HG03520 (cell line): Measurements from ENCODE around the gene ATE1.
"Not testable (repeated sequence)": the region's sequence is repeated elsewhere in the genome, so short reads cannot be mapped to it uniquely, and the experiment has no call there.

Experiments
- ATAC-seq: cut with Tn5 transposase; IDR thresholded peaks from one replicate; pipeline ENCODE4 v1.9.1; 2021; ENCODE audit warnings: mild to moderate bottlenecking, moderate library complexity; ENCODE audit not compliant: unreplicated experiment

The ATE1 gene

GRCh38 chr10:121833387-121833786, 94.4 kb downstream of the ATE1 start:
- ATAC-seq, result no peak

GRCh38 chr10:121832647-121833046, 95.2 kb downstream of the ATE1 start:
- ATAC-seq, result no peak

- ATAC-seq, result no peak
Observed at GRCh38 chr10:121831777-121832176, 96.1 kb downstream of the ATE1 start.

GRCh38 chr10:121831237-121831636, 96.6 kb downstream of the ATE1 start:
- no peak for ATAC-seq

- ATAC-seq, result no peak
Observed at GRCh38 chr10:121830101-121830500, 97.7 kb downstream of the ATE1 start.

GRCh38 chr10:121828045-121828444, 99.8 kb downstream of the ATE1 start:
- ATAC-seq, result no peak

- not testable (repeated sequence) for ATAC-seq
Observed at GRCh38 chr10:121826773-121827172, 101.1 kb downstream of the ATE1 start.

- ATAC-seq, result peak; percentile 54
Observed at GRCh38 chr10:121823993-121824463, 103.8 kb downstream of the ATE1 start.

- ATAC-seq, result no peak
Observed at GRCh38 chr10:121822724-121823123, 105.1 kb downstream of the ATE1 start.

- ATAC-seq, result no peak
Observed at GRCh38 chr10:121822180-121822579, 105.7 kb downstream of the ATE1 start.

- ATAC-seq, result no peak
Observed at GRCh38 chr10:121819049-121819448, 108.8 kb downstream of the ATE1 start.

GRCh38 chr10:121818599-121818998, 109.2 kb downstream of the ATE1 start:
- ATAC-seq, result no peak

- no peak for ATAC-seq
Observed at GRCh38 chr10:121816197-121816596, 111.6 kb downstream of the ATE1 start.

GRCh38 chr10:121813857-121814256, 114.0 kb downstream of the ATE1 start:
- ATAC-seq, result no peak

GRCh38 chr10:121813211-121813815, 114.5 kb downstream of the ATE1 start:
- no peak for ATAC-seq

- no peak for ATAC-seq
Observed at GRCh38 chr10:121812031-121812430, 115.8 kb downstream of the ATE1 start.

GRCh38 chr10:121811386-121811785, 116.4 kb downstream of the ATE1 start:
- ATAC-seq, result no peak

- ATAC-seq, result no peak
Observed at GRCh38 chr10:121808835-121809234, 119.0 kb downstream of the ATE1 start.

GRCh38 chr10:121804460-121804859, 123.4 kb downstream of the ATE1 start:
- no peak for ATAC-seq

GRCh38 chr10:121803611-121804010, 124.2 kb downstream of the ATE1 start:
- ATAC-seq, result no peak

GRCh38 chr10:121800831-121801230, 127.0 kb downstream of the ATE1 start:
- no peak for ATAC-seq

GRCh38 chr10:121800146-121800545, 127.7 kb downstream of the ATE1 start:
- no peak for ATAC-seq

GRCh38 chr10:121797490-121797889, 130.3 kb downstream of the ATE1 start:
- no peak for ATAC-seq
